ENCODE data around the gene PRR15.
A peak's percentile ranks its signal among the peaks of the same experiment; 100 is the strongest.

Gene PRR15

GRCh38 chr7:29573567-29573966, 9.9 kb downstream of the PRR15 start:
- H3K27ac ChIP-seq: no peak overlapping the region
- TF ChIP-seq ZFX (IDR thresholded peaks at IDR 0.05): no peak
- TF ChIP-seq, protein P1, sequence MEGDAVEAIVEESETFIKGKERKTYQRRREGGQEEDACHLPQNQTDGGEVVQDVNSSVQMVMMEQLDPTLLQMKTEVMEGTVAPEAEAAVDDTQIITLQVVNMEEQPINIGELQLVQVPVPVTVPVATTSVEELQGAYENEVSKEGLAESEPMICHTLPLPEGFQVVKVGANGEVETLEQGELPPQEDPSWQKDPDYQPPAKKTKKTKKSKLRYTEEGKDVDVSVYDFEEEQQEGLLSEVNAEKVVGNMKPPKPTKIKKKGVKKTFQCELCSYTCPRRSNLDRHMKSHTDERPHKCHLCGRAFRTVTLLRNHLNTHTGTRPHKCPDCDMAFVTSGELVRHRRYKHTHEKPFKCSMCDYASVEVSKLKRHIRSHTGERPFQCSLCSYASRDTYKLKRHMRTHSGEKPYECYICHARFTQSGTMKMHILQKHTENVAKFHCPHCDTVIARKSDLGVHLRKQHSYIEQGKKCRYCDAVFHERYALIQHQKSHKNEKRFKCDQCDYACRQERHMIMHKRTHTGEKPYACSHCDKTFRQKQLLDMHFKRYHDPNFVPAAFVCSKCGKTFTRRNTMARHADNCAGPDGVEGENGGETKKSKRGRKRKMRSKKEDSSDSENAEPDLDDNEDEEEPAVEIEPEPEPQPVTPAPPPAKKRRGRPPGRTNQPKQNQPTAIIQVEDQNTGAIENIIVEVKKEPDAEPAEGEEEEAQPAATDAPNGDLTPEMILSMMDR (conservative IDR thresholded peaks at IDR 0.05): no peak

- TF ChIP-seq, protein P1 (conservative IDR thresholded peaks at IDR 0.05): no peak
- no peak for TF ChIP-seq ZFX (IDR thresholded peaks at IDR 0.05)
- H3K27ac ChIP-seq: no peak overlapping the region
Measured at GRCh38 chr7:29574659-29575058, 11.0 kb downstream of the PRR15 start.

DNA sequence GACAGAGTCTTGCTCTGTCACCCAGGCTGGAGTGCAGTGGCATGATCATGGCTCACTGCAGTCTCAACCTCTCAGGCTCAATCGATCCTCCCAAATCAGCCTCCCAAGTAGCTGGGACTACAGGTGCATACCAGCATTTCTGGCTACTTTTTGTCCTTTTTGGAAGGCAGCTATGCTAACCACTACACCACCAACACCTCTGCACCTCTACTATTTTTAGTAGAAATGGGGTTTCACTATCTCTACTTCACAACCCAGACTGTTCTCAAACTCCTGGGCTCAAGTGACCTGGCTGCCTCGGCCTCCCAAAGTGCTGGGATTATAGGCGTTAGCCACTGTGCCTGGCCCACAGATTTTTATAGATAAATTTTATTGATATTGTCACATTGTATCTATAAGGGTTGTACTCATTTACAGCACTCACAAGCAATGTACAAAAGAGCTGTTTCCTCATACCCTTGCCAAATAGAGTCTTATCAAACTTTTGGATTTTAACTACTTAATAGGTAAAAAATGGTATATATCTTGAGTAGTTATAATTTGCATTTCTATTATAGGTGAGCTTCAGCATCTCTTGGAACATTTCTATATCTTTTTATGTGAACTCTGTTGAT, 23.7 kb downstream of the PRR15 start:
- H3K27ac ChIP-seq: no peak overlapping the region
- TF ChIP-seq ZFX (IDR thresholded peaks at IDR 0.05): no peak
- TF ChIP-seq, protein P1 (conservative IDR thresholded peaks at IDR 0.05): no peak

DNA sequence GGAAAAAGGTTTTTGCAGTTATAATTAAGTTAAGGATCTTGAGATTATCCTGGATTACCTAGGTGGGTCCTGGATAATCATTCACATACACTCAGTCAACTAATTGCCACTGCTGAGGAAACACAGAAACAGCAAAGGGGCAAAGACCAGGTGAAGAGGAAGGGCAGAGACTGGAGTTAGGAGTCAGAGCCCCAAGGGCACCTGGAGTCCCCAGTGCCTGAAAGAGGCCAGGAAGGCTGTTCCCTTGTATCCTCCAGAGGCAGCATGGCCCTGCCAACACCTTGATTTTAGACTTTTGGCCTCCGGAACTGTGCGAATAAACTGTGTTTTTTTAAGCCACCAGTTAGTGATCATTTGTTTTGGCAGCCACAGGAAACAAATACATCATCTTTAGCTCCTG, 24.6 kb downstream of the PRR15 start:
- H3K27ac ChIP-seq: no peak overlapping the region
- TF ChIP-seq, protein P1 (conservative IDR thresholded peaks at IDR 0.05): no peak
- no peak for TF ChIP-seq ZFX (IDR thresholded peaks at IDR 0.05)

DNA sequence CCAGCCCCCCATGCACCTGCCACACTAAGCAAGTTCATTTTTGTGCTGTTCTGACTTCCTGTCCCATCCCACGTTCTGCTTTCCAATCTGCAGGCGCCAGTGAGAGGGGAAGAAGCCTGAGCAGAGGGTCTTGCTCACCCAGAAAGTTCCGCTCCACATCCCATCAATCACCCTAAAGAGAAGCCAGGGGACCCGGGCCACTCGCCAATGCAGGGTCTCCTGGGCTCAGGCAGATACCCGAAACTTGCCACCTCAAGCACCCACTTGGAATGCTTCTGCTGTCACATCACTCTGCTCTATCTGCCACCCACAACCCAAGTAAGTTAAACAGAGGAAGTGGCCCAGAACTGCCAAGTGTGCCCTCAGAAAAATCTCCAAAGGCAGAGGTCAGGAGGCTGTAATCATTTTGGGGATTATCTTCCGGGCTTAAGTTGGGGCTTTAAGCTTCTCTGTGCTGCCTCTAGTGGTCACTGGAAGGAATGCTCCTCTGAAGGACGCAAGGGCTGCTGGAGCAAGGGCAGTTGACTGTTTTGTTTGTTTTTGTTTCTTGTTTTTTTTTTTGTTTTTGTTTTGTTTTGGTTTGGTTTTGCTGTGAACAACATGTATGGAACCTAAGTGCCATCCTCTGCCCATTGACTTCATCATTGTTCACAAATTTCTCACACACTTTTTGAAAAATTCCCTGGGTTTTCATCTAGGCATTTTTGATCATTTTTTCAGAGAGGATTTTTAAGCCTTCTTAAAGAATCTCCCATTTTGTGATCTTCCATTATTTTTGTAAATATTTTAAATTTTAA, 25.5 kb downstream of the PRR15 start:
- H3K27ac ChIP-seq: no peak overlapping the region

DNA sequence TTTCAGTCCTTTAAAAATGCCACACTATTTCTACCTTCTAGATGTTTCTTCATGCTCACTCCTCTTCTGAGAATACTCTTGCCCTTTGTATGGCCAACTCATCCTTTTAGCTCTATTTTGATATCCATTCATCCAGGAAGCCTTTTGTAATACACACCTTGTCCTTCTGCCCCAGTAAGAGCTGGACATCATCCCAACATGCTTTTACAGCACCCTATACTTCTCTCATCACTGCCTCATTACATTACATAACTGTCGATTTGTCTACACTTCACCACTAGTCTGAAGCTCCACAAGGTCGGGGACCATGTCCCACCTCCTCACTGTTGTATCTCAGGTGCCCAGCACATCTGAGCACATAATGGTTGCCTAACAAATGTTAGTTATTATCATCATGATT, 29.2 kb downstream of the PRR15 start:
- H3K27ac ChIP-seq: no peak overlapping the region
- TF ChIP-seq, protein P1 (conservative IDR thresholded peaks at IDR 0.05): no peak
- TF ChIP-seq ZFX (IDR thresholded peaks at IDR 0.05): no peak

More for the DNA sequence above, 25.5 kb downstream of the PRR15 start:
- no peak for TF ChIP-seq ZFX (IDR thresholded peaks at IDR 0.05)
- TF ChIP-seq, protein P1 (conservative IDR thresholded peaks at IDR 0.05): peak; percentile 95

GRCh38 chr7:29593459-29593858, 29.8 kb downstream of the PRR15 start:
- no peak overlapping the region for H3K27ac ChIP-seq
- TF ChIP-seq, protein P1 (conservative IDR thresholded peaks at IDR 0.05): no peak
- no peak for TF ChIP-seq ZFX (IDR thresholded peaks at IDR 0.05)
